ENCODE results near the gene PTPRM. TPM values are rescaled to one million over a fixed set of nuclear protein-coding genes. Genes with fewer than 3 reads are reported as not detected.

PTPRM gene
- polyA plus RNA-seq, 10 donors, result 64.2 to 99.9 (median 85.1) TPM

DNA sequence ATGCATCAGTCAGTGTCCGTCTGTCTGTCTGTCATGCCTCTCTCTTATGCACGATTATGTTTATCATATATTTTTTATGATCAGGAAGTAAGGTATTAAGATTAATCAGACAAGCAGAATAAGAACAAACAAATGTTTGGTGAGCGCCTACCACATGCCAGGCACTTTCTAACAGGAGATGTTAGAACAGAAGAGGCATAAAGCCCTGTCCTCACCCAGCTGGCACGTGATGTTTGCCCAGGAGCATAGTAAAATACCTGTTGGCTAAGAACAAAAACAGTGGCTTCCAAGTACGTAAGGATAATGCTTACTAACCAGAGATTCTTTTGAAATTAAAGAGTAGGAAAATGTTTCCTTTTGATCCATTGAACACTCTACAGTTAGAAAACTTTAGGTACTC lies 661.9 kb downstream of the PTPRM start:
- no peak for DNase-seq

DNA sequence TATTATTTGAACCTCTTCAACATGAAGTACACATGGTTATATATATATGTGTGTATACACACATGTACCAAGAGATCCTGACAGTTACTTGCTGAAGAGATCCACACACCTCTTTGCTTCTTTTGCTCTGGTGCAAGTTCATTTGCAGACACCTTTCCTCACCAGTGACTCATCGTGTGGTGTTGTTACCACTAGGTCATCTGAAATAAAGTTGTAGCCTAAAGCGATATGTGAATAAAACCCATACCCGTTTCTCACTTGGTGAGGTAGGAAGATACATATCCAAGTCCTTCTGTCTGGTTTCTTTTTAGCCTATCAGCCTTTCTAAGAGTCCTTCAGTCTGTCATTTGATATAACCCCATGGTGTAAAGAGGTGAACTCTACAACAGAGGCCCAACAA lies 662.7 kb downstream of the PTPRM start:
- no peak for DNase-seq

DNA sequence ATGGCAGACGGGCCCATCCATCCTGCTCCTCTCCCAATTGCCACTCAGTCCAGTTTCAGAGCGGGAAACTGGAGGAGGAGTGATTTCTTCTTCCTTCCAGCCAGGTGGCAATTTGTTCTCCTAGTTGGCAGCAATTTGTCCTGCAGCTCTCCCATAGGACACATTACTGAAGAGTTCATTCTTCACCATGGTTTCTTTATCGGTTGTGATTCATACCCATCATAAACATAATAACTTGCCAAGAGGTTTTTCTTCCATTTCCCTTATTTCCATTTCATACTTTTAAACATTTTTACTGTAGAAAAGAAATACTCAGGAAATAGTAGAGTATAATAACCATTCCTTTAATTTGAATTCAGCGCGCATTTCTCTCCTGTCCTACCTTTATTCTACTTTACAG lies 664.2 kb downstream of the PTPRM start:
- no peak for DNase-seq

DNA sequence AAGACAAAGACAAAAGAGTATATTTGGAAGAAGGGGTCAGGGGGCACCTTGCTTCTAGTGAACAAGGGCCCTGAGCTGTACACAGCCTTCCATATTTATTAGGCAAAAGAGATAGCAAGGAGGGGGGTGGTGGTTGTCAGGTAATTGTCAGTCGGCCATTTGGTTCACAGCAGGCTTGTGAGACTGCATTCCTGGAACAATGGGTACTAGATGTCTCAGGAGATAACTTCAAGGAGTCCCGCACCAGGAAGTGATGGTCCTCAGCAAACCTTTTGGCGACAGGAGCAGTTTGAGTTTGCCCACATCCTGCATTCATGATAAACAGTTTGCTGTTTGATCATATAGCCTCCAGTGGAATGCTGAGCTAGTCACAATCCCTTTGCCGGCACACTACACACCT lies 665.7 kb downstream of the PTPRM start:
- DNase-seq, result no peak

DNA sequence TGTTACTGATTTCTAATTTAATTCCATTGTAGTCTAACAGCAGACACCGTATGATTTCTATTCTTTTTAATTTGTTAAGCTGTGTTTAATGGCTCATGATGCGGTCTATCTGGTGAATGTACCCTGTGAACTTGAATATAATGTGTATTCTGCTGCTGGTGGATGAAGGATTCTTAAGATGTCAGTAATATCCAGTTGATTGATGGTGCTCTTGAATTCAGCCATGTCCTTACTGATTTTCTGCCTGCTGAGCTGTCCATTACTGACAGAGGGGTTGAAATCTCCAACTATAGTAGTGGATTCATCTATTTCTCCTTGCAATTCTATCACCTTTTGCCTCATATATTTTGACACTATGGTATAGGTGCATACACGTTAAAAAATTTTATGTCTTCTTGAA lies 668.8 kb downstream of the PTPRM start:
- DNase-seq, result no peak

DNA sequence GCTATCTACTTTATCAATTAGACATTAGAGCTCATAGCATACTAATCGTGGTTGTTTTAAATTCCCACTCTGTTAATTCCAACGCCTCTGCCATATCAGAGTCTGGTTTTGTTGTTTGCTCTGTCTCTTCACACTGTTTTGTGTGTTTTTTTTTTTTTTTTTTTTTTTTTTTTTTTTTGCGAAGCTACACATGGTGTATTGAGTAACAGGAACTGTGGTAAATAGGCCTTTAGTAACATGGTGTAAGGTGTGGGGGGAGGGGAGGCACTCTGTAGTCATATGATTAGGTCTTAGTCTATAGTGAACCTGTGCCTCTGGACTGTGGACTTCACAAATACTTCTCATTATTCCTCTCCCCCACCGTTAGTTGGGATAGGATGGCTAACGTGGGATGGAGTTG lies 671.4 kb downstream of the PTPRM start:
- no peak for DNase-seq

DNA sequence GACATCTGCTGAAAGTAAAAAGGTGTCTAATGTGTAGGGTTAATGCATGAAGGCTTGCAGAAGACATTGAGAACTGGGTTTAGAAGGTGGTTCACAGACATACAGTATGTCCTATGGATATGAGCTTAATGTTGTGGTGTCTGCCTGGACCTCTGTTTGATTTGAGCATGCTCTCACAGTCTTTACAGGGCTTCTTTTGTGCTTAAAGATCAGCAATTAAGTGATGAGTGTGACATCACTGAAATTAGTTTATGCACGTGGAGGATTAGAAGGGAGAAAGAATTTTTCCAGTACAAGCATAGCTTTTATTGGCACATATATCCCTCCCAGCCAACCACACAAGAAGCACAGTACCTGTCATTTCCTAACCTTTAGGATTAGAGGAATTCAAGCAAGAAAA lies 674.6 kb downstream of the PTPRM start:
- DNase-seq, result no peak

DNA sequence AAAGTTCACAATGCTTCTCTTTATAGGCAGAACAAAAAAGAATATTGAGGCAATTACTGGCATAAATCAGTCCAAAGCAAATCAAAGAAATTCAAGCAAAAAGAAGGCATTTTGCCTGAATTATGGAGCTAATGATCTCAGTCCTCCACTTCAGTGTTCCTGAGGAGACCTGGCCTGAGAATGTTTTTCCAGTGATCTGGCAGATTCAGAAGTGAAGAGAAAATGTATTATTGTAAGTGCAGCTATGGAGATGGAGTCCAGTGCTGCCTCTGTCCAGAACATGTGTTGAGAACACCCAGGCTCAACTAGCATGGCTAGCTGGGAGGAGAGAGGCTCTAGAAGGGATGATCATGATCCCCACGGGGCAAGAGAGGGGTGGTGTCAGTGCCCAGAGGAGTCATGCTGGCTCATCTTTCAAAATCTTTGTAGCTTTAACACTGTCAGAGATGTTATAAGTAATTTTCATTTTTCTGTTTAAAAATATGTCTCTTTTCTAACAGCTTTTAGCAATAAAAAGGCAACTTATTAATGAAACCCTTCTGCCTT lies 675.1 kb downstream of the PTPRM start:
- DNase-seq, result peak in 2 of 3 donors; percentile 63 to 65

DNA sequence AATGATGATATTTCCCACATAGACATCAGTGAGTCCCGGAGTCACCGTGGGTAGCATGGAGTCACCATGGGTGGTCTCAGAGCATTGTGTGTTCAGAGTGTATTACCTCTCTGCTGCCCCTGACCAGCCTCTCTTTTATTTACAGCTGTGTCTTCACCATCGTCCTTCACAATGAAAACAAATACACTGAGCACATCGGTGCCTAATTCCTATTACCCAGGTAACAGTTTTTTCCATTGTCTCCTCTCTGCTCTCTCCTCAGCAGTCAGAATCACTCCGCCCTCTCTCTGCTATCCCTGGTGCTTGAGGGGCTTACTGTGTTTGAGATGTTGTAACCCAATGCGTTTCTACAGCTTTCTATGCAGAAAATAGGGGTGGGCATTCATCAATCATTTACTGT lies 680.6 kb downstream of the PTPRM start:
- DNase-seq, result no peak

DNA sequence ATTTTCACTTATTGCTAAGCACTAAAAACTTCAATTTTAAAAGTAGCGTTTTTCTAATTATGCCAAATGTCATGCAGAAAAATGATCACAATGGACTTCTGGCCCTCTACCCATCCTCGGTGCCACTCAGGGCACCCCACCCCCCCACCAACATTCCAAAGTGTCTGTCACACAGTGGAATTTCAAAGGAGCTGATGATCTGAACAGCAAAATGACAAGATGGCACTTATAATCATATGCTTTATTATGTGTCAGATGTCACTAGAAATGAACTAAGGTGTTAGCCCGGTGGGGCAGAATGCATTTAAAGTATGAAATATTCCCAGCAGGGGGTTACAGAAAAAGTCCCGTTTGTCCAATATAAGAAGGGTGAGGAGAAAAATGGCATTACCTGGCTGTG lies 681.5 kb downstream of the PTPRM start:
- no peak for DNase-seq

DNA sequence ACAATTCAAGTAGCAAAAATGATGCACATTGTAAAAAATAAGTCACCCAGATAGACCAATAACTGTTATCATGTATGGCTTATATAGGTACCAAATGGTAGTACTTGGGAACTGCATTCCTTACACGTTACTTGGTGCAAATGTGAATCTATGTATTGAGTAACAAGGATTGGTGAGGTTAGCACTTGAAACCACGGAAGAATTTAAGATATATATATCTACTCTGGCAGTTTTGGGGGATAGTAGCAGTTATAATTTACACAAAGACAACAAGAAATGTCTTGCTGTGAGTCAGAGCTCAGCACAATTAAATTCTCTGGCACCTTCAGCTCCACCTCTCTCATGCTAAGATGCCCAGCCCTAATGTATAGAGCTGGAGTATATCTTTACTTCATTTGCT lies 682.7 kb downstream of the PTPRM start:
- no peak for DNase-seq

DNA sequence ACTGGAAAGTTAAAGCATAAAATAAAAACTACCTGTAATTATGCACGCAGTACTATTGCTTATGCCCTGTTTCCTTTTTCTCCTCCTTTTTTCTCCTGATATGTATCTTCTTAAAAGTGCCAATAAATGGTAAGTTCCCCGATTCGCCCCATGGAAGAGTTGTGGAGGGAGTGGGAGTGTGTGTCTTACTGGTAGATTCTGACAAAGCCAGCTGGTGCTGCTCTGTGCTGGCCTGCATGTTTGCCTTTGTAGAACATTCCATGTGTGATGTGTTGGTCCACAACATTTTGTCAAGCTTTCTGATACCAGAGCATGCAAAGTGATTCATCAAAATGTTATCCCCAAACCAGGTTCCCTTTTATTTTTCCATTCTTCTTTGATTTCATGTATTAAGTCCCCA lies 685.3 kb downstream of the PTPRM start:
- DNase-seq, result no peak

DNA sequence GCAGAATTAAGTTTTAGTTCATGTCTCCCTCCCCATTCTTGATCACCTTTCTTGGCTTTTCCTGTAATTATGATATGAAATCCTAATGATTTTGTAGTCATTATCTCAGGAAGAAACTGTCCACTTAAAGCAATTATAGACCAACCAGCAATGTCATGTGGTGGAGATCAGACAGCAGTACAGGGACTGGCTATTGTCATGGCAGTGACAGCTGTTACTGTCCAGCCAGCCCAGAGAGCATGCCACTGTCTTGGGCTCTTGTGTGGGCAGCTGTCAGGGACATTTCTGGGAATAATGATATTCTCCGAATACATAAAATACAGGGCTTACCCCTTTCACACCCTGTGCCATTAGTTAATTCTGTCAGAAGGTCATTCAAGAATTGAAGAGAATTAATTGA lies 686.8 kb downstream of the PTPRM start:
- DNase-seq, result peak in 1 of 3 donors; percentile 34

DNA sequence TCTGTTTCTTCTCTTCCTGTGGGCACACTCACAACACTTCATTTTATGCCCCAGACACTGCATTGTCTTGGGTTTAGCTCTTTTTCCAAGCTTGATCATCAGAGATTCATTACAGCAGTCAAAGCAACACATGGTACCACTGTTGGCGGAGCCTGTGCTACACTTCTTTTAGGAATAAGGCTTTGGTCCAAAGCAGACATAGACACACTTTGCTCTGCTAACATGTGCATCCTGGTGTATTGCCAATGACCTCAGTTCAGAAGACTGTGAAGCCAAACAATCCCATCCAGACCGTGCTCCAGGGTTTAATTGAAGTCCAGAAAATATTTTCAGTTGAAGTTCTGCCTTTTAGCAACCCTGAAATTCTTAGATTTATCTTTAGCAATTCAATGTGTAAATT lies 687.5 kb downstream of the PTPRM start:
- peak; percentile 71 to 87 (median 81) for DNase-seq

DNA sequence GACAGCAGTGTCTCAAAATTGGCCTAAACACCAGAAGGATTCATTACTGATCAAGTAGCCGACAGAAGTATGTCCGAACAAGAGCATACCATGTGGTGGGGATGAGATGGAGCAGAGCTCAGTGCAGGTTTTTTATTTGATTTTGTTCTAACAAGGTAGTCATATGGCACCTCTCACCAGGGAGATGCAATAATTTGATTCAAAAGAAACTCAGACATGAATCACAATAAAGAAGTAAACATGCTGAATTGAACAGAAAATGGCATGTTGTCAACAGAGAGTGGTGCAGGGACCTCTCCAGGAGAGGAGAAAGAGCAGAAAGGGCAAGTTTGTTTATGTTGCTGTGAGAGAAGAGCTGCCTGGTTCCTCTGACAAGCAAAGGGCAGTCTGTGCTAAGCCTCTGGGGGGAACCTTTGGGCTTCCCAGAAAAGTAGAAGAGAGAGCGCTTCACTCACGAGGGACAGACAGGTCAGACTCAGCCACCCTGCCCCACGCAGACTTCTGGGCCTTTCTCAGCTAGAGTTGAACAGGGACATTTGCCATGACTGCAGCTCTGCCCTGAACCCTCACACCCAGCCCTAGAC lies 690.8 kb downstream of the PTPRM start:
- DNase-seq, result no peak

DNA sequence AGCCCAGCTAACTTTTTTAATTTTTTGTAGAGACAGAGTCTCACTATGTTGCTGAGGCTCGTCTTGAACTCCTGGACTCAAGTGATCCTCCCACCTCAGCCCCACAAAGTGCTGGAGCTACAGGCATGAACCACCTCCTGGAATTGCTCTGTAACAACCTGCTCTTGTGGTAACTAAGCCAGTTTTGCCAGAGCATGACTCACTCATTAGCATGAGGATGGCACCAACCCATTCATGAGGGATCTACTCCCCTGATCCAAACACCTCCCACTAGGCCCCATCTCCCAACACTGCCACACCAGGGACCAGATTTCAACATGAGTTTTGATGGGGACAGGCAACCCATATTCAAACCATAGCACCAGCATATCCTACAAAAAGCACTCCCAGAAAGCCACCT lies 693.2 kb downstream of the PTPRM start:
- no peak for DNase-seq

DNA sequence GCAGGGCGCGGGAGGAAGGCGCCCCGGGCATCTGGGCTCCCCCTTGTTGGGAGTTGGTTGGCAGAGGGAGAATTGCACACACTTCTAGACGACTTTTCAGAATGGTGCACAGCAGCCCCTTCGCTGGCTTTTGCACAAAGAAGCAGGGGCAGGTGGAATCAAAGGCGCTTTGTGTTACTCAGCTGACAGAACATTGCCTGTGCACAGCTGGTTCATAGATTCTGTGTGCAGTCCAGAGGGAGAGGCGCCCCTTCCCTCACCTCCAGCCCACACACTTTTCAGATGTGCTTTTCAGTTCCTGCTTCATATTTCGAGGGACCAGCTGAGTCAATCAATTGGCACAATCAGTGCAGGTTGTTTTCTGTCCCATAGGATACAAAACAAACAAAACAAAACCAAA lies 693.7 kb downstream of the PTPRM start:
- peak in 1 of 3 donors; percentile 37 for DNase-seq

DNA sequence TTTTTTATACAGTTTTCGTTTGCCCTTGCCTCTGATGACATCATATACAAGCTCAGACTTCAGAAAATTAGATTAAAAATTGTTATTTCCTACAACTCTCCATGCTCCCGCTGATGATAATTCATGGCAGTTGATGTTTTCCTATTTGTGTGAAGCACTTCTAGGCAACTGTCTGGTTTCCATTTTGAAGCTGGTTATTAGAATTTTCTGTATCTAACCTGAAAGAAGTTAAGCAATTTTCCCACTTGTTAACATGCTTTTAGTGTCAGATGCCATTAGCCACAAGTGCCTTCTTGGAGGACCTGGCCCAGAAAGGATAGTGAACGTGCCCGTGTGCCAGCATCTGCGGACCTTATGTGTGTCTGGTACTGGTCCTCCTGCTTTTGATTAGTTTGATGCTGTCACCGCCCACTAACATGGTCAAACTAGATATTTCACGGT lies 694.6 kb downstream of the PTPRM start:
- peak in 1 of 3 donors; percentile 25 for DNase-seq

DNA sequence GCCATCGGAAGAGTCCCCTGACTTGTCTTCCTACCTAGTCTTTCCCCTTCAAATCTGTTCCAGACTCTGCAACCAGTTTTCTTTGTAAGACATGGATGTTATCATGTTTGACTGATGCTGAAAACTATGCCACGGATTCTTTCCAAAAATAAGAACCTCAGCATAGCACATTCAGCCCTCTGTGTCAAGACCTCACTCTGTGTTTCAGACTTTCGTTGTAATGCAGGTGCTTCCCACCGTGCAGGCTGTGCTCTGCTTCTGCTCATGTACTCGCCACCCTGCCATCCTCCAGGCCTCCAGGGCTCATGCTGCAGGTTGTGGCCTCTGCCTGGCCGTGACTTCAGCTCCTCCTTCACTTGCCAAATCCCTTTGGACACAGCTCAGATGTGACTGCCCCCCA lies 695.1 kb downstream of the PTPRM start:
- peak in 1 of 3 donors; percentile 26 for DNase-seq

DNA sequence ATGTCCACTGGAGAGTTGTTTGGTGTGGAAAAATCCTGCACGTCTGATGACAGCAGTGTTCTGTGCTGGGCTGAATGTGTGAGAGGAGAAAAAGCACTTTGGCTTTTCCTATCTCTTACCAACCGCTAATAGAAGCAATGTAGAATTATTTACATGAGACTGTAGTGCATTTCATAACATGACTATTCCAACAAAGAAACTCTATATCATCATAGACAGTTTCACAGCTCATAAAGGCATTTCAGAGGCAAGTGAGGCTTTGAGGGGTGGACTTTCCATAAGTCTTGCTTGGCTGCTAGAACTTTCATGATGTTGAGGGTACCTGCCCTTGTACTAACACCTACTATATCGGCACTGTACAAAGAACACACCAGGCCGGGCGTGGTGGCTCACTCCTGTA lies 697.0 kb downstream of the PTPRM start:
- no peak for DNase-seq

DNA sequence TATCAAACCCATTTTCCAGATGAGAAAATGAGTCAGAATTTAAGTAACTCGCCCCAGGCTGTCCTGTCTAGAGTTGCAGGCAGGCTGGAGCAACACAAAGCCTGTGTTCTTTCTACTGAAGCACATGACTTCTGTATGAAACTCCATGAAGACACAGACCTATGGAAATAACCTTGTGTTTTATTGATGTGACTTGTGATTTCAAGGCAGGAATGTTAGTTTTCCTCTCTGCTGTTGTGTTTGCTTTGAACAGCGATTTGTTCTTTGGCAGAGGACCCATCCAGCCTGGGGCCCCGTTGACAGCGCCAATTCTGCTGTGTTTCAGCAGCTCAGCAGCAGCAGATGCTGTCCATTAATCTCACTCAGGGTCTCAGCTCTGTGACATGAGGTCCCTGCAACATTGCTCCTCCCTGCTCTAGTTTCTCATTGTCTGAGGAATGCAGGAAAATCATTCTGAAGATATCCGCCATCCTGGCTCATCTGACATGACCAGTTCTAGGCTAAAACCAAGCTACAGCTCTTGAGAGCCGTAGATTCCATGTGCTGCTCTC lies 697.8 kb downstream of the PTPRM start:
- DNase-seq, result peak; percentile 58 to 91 (median 79)

DNA sequence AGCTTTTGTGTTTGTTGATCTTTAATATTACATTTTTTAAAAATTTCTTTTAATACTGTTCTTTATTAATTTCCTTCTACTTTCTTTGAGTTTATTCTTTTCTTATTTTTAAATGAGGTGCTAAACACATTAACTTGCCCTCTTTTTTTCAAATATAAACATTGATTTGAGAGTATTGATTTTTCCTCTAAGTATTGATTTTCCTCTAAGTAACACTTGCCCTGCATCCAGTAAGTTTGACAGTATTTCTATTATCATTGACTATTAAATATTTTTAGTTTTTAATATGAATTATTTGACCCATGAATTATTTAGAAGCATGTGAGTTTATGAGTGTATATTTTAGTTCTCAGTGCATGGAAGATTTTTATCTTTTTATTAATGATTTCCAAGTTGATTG lies 705.1 kb downstream of the PTPRM start:
- DNase-seq, result no peak

DNA sequence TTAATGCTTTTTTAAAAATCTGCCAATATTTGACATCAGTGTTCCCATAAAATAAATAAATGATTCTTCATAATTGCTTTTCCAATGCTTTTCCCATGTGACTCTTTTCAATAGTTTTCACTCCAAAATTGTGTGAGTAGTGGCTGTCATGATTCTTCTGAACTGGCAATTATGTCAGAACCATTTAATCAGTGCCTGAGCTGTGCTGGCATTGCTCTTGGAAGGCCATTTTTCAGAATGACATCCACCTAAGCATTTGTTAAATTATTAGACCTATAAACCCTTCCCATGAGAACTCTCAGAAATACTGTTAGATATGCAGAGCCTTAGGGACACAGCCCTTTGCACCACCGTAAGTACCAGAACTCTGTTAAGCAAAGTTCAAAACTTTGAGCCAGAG lies 707.3 kb downstream of the PTPRM start:
- DNase-seq, result no peak

DNA sequence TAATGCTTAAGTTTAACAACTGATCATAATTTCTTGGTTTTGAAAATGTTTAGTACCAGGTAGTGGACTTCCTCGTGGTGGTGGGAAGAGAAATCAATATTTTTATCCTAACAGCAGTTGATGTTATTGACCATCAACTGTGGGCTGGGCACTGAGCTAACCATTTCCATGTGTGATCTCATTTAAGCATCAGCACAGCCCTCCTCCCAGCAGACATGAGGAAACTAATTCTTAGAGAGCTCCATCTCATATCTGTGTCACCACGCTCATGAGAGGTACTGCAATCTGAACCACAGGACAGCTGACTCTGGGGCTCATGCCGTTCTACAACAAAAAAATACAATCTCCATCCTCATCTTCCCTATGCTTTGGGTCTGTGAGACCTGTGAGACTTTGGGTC lies 709.3 kb downstream of the PTPRM start:
- DNase-seq, result no peak

Data from muscle of back (tissue), 11 donors.